ENCODE results near the gene LHX1.

DNA sequence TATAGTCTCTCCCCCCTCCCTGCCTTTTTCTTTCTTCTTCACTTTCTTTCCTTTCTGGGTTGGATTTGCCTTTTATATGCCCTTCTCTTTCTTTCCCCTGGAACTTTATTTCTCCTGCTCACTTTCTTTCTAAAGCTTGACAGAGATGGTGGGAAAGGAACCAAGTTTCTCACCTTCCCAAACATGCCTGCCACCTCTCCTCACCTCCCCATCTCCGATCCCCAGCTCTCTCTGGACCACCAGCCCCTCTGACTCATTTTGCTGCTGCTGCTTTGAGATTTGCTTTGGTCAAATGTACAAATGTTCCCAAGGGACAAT lies 6.7 kb upstream of the LHX1 start:
- TF ChIP-seq, protein P1, sequence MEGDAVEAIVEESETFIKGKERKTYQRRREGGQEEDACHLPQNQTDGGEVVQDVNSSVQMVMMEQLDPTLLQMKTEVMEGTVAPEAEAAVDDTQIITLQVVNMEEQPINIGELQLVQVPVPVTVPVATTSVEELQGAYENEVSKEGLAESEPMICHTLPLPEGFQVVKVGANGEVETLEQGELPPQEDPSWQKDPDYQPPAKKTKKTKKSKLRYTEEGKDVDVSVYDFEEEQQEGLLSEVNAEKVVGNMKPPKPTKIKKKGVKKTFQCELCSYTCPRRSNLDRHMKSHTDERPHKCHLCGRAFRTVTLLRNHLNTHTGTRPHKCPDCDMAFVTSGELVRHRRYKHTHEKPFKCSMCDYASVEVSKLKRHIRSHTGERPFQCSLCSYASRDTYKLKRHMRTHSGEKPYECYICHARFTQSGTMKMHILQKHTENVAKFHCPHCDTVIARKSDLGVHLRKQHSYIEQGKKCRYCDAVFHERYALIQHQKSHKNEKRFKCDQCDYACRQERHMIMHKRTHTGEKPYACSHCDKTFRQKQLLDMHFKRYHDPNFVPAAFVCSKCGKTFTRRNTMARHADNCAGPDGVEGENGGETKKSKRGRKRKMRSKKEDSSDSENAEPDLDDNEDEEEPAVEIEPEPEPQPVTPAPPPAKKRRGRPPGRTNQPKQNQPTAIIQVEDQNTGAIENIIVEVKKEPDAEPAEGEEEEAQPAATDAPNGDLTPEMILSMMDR (IDR thresholded peaks at IDR 0.05): no peak
- TF ChIP-seq POLR2A (IDR thresholded peaks at IDR 0.05): no peak
